HG02759 (cell line): Measurements from ENCODE around the gene TXNDC11.
A peak's percentile ranks its signal among the peaks of the same experiment; 100 is the strongest.

Experiments used
- ATAC-seq: cut with Tn5 transposase; IDR thresholded peaks from one replicate; pipeline ENCODE4 v1.9.1; 2021; ENCODE audit warnings: mild to moderate bottlenecking, moderate library complexity; ENCODE audit not compliant: unreplicated experiment

The TXNDC11 gene

GRCh38 chr16:11721781-11722467, 20.7 kb downstream of the TXNDC11 start:
- no peak for ATAC-seq

DNA sequence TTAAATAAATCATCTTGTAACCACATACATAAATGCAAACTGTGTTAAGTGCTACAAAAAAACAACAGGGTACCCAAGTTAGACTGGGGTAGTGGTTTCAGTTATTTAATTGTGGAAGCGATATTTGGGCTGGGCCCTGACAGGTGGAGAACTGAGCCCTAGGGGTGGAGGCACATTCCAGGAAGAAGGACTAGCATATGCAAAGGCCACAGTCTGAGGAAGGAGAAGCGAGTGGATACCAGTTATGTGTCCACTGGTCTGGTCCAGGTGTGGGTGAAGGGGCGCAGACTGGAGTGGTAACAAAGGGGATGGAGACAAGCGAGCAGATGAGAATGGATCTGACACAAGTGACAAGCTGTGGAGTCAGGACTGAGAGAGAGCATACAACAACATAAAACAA, 22.9 kb downstream of the TXNDC11 start:
- ATAC-seq = no peak

GRCh38 chr16:11719171-11719570, 23.5 kb downstream of the TXNDC11 start:
- no peak for ATAC-seq

GRCh38 chr16:11717811-11718210, 24.8 kb downstream of the TXNDC11 start:
- ATAC-seq = no peak

GRCh38 chr16:11716336-11716735, 26.3 kb downstream of the TXNDC11 start:
- no peak for ATAC-seq

DNA sequence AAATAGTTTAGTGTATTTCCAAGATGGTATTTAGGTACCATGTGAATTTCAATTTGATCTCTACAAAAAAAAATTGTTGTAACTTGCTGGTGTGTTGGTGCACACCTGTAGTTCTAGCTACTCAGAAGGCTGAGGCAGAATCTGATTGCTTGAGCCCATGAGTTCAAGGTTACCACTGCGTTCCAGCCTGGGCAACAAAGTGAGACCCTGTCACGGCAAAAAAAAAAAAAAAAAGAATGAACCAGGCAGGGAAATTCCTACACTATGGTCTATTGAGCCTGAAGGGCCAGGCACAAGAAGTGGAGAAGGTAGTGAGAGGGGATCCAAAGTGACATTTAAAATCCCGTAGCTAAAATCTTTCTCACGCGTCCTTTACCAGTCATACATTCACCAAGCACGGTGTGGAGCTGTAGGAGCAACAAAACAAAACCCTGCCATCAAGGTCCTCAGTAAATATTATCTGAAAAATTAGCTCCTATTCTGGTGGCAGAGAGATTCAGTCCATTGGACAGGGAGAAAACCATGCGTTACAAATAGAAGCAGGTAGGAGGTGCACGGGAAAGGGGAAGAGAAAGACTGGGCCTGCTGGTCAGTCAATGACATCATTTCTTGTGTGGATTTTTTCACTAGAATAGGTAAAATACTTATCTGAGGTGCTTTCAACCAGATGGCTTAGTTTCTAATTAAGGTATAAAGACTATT, 27.3 kb downstream of the TXNDC11 start:
- no peak for ATAC-seq

DNA sequence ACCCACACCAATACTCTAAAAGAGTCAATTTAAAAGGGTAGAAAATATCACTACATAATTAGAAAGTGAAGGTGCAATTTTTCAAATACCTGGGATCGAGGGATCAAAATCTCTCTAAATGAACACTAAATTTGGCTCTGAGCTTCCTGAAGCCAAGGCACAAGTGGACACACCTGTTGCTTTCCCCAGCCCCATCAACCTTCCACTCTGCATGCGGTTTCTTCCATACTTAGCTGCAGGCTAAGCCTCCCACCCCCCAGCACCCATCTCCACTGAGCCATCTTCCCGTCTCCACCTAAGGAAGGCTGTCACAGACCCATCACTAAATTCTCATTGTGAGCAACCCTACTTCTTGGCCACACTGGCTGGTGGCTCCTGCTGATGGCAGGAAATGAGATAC, 30.5 kb downstream of the TXNDC11 start:
- ATAC-seq = no peak

DNA sequence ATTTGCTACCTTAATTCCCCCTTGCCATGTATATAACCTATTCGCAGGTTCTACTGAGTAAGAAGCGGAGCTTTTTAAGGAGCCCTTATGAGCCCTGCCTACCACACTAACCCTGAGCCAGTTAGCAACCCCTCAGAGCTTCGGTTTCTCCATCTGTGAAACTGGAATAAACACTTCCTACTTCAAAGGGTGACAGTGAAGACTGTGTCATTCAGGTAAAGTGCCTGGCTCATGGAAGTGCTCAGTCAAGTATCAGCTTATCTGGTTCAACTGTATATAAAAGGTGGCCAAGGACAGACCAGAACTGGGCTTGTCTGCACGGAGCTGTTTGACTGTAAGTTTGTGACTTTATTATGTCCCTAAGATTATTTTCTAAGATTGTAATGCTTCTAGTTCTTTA, 31.0 kb downstream of the TXNDC11 start:
- no peak for ATAC-seq

- no peak for ATAC-seq
Observed at GRCh38 chr16:11708421-11708820, 34.2 kb downstream of the TXNDC11 start.

DNA sequence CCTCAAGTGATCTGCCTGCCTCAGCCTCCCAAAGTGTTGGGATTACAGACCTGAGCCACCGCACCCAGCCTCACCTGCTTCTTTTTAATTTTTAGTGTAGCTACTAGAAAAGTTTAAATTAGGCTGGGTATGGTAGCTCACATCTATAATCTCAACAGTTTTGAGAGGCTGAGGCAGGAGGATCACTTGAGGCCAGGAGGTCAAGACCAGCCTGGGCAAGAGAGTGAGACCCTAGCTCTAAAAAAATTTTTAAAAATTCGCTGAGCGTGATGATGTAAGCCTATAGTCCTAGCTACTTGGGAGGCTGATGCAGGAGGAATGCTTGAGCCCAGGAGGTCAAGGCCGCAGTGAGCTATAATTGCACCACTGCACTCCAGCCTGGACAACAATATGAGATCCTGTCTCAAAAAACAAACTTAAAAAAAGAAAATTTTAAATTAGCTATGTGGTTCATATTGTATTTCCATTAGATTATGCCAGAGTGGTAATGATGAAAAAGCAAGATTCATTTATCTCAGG, 34.9 kb downstream of the TXNDC11 start:
- ATAC-seq = no peak

GRCh38 chr16:11706180-11706742, 36.4 kb downstream of the TXNDC11 start:
- ATAC-seq = peak; percentile 86

- ATAC-seq = no peak
Observed at GRCh38 chr16:11705311-11706025, 37.2 kb downstream of the TXNDC11 start.

DNA sequence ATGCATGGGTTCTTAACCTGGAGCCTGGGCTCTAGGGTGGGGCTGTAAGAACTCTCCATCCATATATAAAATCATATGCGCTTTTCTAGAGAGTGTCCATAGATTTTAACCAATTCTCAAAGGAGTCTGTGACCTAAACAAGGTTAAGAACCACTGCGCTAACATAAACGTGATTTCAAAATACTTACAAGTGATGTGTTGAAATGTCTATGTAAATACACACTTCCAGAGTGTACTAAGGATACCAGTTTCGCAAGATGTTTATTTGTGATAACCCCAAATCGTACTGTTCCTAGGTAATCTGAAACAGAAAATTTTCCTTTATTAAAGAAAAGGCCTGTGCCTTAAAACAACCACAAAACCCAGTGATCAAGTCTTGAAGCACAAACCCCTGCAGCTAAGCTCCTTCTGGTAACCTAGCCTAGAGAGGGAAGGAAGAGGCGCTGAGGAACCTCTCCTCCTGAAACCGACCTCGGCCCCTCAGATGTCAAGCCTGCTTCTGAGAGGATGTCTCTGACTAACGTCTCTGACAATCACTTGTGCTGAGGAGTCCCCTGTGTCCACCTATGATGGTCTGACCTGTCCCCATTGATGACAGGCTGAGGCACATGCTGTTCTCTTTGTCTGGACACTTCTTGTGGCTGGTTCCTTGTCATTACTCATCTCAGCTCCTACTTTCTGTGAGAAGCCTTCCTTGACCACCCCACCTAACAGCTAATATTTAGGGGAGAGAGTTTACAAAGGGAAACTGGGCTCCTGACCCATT, 42.2 kb downstream of the TXNDC11 start:
- ATAC-seq = no peak

GRCh38 chr16:11699234-11699894, 43.3 kb downstream of the TXNDC11 start:
- no peak for ATAC-seq

DNA sequence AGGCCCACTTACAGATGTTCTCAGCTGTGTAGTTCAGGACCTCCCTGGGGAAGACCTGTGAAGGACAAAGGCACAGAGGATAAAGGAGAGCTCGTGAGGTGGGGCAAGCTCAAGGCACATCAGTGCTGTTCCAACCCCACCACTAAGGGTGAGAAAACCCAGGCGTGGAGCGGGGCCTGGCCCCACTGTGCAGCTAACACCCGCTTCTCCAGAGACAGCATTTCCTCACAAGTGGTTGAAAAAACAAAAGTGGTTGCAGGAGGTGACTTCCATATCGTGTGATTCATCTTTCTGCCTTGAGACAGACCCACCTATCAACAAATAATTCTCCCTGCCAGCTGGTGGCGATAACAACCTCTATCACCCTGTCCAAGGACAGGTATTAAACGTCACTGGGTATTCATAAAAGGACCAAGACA, 44.4 kb downstream of the TXNDC11 start:
- no peak for ATAC-seq

DNA sequence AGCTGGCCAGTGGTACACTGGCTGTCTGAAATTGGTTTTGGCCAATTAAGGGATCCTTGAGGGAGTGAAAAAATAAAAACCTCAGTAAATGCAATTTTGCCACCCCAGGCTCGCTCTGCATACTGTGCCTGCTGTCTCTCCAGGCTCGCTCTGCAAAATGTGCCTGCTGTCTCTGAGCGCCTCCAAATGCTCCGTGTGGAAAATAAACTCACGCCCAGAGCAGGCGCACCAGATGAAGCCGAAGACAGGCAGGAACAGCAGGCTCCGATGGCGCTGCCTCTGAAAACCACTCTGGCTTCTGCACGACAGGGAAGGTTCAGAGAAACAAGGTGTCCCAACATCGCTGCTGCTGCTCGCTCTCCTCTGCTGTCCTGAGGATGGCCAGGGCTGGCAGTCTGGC, 45.3 kb downstream of the TXNDC11 start:
- ATAC-seq = no peak

DNA sequence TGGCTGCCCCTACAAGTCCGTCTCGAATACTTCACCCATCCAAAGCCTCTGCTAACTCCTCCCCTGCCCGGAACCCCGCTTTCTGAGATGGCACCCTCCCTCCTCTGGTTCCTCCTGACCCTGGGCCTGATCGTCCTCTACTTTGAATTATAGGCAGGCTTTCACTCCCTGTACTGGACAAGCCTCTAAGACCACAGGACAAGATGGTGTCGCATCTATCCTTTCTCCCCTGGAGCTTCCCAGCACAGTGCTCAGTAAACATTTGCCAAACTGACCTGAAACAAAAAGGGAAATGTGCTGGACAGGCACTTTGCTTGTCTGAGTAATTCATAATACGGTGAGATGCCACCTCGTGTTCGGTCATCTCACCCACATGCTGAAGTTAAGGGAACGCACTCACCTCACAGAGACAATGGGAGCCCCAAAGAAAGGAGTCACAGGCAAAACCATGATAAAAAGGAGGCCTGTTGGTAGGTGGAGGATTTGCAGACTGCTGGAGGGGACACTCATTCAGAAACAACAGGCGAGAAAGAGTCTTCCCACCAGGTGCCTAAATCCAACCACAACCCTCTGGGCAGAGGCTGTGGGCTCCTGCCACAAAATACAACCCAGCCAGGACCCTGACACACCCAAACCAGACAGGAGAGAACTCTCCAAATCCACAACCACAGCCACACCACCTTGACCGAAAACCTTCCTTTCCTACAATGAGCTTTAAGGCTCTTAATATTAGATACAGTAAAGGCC, 46.2 kb downstream of the TXNDC11 start:
- ATAC-seq = no peak

DNA sequence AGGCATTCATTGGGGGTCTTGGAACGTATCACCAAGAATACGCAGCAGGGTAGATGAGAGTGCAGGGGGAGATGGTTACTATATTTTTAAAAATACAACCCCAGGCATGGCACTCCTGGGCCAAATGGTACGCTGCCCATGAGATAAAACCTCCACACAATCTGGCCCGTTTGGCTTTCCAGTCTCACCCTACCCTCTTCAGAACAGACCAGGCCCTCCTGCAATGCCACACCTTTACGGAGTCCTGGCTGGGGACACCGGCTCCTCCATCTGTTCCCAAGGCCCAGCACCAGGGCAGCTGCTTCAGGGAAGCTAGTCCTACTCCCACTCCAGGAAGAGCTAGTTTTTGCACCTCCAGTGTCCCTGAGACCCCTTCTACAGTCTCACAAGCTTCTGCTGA, 50.0 kb downstream of the TXNDC11 start:
- ATAC-seq = no peak

GRCh38 chr16:11692171-11692570, 50.5 kb downstream of the TXNDC11 start:
- no peak for ATAC-seq
